Fibroblast of skin of back (primary cell): ENCODE data around the gene TRAF5. TPM values are rescaled to one million over a fixed set of nuclear protein-coding genes. Genes with fewer than 3 reads are reported as not detected.
"Not testable (repeated sequence)": the region's sequence is repeated elsewhere in the genome, so short reads cannot be mapped to it uniquely, and the experiment has no call there.

Source experiments
- DNase-seq: peaks from one replicate; pipeline ENCODE4 v3.0.0-alpha.2; 2013
- polyA plus RNA-seq, 2 experiments: library from polyadenylated mRNA; unstranded; fragments of 120-200 nt; gene quantifications; one replicate each; pipeline ENCODE4 v1.2.1, GENCODE V29; 2013; ENCODE audit not compliant: insufficient read length in 2 of 2

Gene TRAF5, protein sequence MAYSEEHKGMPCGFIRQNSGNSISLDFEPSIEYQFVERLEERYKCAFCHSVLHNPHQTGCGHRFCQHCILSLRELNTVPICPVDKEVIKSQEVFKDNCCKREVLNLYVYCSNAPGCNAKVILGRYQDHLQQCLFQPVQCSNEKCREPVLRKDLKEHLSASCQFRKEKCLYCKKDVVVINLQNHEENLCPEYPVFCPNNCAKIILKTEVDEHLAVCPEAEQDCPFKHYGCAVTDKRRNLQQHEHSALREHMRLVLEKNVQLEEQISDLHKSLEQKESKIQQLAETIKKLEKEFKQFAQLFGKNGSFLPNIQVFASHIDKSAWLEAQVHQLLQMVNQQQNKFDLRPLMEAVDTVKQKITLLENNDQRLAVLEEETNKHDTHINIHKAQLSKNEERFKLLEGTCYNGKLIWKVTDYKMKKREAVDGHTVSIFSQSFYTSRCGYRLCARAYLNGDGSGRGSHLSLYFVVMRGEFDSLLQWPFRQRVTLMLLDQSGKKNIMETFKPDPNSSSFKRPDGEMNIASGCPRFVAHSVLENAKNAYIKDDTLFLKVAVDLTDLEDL
- 31.3 TPM for polyA plus RNA-seq (2013, experiment 1 of 2; ENCODE audit: insufficient read length)
- 50.0 TPM for polyA plus RNA-seq (2013, experiment 2 of 2; ENCODE audit: insufficient read length)

DNA sequence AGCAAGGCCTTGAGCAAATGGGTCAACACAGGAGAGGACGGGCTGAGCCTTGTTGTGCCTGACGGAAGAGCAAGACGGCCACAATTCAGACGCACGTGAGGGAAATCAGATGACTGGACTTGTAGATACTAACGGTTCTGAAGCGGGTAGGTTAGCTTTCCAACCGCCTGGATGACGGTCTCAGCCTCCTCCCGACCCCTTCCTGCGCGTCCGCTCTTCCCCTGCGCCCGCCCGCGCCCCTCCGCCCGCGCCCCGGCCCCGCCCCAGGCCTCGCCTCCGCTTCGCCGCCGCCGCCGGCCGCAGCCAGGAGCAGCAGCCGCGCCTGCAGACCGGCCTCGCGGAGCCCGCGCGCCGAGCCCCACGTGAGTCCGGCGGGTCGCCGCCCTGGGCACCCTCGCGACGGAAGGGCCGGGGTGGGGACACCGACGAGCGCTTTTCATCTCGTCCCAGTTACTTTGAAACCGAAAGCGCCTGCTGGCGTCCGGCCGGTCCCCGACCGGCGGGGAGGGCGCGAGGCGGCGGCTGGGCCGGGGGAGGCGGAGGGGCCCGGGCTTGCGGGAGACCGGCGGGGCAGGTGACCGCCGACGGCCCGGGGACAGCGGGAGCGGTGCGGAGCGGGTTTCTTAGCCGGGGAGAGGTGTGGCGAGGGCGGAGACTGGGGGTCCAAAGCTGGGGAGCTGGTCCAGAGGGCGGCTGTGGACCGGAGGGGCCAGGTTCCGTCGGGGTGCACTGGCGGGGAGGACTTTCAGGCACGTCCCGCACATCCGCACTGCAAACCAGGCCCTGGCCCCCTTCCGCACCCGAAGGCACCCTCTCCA lies at the start of gene TRAF5:
TSS of gene TRAF5 (plus strand) at position 306 of the 818 bp plus-strand sequence. CDS start 26,407 bp downstream, outside the sequence.
- peak; percentile 61 for DNase-seq

DNA sequence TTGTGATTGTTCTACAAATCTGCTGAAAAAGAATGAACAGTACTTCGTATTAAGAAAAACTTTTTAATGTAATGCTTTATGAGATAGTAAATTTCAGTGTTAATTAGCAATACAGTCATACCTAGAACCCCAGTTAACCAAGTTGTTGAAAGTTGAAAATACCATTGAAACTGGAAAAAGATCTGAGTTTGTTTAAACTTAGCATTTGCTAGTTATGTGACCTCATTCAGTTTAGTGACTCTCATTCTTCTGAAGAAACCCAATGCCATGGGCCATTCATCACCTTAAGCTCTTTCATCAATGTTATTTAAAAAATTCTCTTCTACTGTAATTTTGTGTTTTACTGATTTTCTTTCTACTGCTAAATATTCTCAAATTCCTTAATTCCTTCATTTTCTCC lies 47.3 kb upstream of the TRAF5 start:
- no peak for DNase-seq

DNA sequence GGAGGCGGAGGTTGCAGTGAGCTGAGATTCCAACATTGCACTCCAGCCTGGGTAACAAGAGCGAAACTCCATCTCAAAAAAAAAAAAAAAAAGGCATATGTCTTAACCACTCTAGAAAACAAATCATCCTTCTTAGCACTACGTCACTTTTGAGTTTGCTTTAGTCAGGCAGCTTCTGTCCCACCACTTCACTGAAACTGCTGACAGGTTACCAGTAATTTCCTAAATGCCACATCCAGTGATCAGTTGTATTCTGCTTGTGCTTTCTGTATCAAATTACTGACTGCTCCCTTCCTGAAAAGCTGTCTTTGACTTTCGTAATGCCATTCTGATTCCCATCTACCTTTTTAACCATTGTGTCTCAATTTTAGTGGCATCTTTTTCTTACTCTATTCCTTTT lies 45.7 kb upstream of the TRAF5 start:
- DNase-seq: no peak

DNA sequence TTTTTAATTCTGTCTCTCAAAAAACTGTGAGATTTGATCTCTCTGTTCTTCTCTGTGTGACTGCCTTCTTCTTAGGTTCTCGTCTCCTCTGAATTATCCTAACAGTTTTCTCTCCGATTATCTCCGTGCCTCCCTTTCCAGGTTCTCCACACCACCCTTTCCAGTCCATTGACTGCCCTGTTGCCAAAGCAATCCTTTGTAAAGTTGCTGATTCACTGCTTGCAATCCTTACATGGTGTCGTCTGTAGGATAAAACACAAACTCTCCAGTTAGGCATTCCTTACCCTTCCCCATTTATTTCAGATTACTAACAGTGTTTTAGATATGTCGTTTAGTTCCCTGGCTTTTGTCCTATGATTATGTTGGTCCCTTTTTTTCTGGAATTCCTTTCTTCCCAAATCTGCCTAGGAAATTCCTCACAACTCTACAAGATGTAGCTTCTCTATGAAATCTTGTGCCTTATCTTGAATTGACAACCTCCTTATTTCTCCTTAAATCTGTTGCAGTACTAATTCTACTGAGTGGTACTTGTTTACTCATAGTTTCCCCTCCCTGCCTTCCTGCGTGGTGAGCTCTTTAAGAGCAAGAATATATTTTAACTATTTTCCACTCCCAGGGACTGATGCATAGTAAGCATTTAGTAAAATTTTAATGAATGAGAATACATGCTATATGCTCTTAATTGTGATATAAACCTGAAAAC lies 45.2 kb upstream of the TRAF5 start:
- DNase-seq: peak; percentile 31

DNA sequence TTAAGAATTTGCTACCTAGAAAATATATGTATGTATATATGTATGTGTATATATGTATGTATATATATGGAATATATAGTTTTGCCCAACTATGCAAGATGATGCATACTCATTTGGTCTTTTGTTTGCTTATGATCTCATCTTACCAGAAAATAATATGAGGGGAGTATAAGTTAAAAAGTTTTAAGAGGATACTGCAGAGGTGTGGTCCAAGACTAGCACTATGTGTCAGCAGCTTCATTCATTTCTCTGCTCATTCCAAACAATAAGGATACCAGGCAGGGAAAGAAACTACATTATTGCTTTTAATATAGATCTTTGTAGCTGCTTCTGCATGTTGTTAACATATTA lies 44.6 kb upstream of the TRAF5 start:
- DNase-seq: peak; percentile 25

DNA sequence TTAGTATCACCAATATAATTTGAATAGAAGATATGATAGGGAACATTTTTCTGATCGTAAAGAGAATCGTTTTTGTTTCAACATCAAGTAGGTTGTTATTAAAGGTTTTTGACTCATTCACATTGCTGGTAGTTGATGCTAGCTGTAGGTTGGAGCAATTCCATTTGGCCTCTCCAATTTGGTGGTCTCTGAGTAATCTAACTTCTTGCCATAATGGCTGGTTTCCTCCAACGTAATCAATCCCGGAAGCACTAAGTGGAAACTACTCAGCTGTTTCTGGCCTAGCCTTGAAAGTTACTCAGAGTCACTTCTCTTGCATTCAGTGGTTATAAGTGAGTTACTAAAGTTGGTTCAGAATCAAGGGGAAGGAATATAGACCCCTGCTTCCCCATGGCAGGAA lies 41.4 kb upstream of the TRAF5 start:
- DNase-seq: no peak

DNA sequence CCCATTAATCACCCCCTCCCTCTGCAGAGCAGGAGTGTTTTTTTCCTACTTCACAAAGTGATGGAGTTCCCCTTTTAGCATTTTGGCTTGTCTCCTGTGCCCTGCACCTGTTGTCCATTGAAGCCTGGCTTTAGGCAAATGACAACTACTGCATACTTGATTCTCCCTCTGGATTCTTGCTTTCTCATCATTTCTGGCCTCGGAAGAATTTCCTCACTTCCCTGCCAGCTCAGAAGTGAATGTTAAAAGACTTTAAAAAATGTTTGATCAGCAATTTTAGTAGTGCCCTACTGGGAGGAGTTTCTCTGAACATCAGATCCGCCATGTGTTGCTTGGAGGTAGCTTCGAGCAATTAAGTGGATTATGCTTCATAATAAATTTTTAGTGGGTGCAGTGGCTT lies 39.4 kb upstream of the TRAF5 start:
- no peak for DNase-seq

DNA sequence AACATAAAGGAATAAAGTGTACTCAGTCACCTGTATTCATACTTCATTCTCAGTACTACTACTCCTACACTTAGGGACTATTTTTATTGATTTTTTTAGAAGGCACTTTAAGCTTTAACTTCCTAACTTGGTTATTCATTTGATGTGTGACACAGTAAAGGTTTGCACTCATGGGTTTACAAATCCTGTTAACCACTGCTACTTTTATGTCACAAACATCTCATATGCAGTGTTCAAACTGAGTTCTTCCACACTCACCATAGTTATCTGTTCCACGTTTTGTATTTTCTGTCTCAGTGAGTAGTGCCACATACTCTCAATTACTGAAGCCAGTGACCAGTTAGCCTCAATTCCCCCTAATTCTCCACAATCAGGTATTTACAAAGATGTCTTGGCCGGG lies 34.2 kb upstream of the TRAF5 start:
- DNase-seq: no peak

DNA sequence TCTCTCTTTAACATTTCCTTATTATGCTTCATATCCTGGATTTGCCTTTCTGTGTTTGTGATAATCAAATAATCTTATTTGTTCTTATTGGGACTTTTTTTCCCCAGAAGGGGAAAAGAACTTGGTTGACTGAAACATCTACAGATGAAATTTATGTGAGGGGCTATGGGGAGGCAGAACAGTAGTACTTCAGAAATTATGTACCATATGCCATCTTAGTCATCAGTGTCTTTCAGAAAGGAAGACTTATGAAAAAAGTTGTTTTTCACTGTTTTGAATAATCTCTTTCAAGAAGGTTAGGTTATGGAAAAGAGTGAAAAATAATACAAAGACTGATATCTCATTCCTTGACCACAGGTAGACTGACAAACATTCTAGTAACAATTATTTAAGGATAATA lies 30.2 kb upstream of the TRAF5 start:
- no peak for DNase-seq

DNA sequence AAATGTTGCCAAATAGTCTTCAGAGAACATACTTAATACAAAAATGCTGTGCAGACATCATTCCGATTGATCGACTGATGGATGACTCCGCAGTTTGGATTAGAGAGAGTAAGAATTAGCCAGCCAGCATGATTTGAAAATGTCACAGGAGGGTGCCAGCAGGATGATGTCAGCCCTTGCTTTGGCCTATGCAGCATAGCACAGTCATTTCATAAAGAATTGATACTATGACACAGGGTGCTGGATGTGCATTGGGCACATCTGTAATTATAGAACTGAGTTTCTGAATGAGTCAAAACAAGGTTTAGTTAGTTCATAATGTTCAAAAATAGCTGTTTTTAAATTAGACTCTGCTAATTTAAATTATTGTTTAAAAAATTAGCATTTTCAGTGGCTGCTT lies 21.6 kb upstream of the TRAF5 start:
- DNase-seq: peak; percentile 81

DNA sequence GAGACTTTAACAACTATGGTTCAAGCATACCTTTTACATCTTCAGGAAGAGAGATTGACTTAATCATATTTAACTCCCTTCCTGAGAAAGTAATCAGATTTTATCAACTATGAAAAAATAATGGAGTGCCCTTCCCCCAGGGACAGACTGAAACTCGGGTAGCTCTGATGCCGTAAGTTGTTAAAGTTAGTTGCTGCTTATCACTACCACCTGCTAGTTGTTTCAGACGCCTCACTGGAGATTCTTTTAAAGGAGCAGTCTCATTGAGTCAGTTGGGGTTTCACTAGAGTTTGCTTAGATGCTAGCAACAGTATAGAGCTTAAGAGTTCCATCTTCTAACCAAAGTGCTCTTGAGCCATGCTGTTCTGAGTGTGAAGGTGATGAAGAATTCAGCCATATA lies 17.0 kb upstream of the TRAF5 start:
- no peak for DNase-seq

DNA sequence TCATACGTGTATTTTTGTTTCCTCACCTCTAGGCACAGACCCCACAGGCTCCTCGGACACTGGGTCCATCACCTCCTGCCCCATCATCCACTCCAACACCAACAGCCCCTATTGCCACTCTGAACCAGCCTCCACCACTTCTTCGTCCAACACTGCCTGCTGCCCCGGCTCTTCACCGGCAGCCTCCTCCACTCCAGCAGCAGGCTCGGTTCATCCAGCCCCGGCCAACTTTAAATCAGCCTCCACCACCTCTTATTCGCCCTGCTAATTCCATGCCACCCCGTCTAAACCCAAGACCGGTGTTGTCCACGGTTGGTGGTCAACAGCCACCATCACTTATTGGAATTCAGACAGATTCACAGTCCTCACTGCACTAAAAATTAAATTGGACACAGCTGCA lies 13.2 kb upstream of the TRAF5 start:
- no peak for DNase-seq

DNA sequence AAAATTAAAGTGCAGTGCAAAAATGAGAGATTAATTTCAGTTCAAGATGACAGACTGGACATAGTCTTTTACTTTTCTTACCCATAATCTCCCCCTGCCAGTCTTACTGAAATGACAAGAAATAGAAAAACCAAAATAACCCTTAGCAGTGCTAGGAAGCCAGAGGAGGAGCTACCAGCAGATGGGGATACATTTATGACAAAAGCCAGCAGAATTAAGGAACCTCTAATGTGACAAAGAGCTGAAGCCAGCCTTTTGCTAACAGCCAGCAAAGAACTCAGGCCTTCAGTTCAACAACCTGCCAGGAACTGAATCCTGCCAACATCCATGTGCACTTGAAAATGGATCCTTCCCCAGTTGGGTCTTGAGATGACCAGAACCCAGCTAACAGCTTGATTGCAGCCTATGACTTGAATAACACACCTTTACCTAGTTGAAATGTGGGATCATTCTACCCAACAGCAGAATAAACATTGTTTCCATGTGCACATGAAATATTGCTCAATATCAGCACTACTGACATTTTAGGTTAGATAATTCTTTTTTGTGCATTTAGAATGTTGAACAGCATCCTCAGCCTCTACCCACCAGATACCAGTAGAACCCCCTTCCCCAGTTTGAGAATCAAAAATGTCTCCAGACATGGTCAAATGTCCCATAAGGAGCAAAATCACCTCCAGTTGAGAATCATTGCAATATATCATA lies 7.9 kb upstream of the TRAF5 start:
- no peak for DNase-seq

DNA sequence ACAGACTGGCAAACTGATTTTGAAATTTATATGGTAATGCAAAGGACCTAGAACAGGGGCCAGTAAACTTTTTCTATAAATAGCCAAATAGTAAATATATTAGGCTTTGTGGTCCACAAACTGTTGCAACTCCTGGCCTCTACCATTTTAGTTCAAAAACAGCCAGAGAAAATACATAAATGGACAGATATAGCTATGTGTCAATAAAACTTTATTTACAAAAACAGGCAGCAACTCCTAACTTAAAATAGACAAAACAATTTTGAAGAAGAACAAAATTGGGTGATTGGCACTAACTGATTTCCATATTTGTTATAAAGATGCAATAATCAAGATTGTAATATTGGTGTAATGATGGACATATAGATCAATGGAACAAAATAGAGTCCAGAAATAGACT lies 6.7 kb upstream of the TRAF5 start:
- no peak for DNase-seq

DNA sequence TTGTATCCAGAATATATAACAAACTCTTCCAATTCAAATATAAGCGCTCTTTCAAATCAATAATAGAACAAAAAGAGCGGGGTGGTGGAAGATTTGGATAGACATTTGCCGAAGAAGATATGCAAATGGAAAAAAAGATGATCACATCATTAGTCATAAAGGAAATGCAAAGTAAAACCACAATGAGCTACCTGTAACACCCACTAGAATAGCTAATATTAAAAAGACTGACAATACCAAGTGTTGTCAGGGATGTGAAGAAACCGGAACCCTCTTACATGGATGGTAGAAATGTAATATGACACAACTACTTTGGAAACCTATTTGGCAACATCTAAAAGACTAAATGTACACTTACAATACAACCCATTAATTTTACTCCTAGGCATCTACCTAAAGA lies 5.7 kb upstream of the TRAF5 start:
- no peak for DNase-seq

DNA sequence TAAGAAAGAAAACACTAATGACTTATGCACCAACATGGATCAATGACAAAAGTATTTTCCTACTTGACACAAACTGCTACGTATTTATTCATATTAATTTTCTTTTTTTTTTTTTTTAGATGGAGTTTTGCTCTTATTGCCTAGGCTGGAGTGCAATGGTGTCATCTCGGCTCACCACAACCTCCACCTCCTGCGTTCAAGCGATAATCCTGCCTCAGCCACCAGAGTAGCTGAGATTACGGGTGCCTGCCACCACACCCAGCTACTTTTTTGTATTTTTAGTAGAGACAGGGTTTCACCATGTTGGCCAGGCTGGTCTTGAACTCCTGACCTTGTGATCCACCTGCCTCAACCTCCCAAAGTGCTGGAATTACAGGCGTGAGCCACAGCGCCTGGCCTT lies 5.0 kb upstream of the TRAF5 start:
- DNase-seq: not testable (repeated sequence)

DNA sequence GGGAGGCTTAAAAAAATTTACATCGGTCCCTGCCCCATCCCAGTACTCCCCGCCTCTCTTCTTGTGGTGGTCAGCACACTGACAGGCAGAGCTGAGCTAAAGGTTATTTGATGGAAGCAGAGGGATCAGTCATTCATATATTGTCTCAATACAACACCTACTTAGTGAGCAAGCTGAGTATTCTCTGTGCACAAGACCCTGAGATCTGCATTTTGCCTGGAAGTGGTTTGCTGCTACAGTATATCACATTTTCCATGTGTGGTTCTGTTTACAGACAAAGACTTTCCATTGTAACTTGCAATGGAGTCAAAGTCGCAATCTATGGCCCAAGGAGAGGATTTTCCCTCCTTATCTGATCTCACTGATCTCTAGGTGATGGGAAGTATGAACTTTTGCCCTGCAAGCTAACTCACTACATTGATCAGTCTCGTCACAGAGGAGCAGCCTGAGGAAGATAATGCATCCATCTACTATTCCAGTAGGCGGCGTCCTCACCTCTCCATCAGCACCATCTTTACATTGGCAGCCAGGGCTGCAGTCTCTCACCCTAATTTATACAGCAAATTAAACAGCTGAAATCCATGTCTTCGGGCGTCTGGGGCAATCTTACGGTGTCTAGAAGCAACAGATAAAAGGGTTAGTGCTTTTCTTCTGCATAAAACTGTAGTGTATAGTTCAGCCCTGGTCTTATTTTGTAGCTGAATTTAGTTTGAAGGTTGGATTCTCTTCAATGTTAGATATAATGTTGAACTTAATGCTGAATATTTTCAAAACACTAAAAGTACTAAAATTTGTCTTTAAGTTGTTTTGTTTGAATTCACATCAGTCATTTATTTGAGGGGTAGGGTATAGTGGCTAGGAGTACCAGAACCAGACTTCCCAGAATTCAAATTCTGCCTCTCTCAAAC lies 3.2 kb upstream of the TRAF5 start:
- peak; percentile 63 for DNase-seq

DNA sequence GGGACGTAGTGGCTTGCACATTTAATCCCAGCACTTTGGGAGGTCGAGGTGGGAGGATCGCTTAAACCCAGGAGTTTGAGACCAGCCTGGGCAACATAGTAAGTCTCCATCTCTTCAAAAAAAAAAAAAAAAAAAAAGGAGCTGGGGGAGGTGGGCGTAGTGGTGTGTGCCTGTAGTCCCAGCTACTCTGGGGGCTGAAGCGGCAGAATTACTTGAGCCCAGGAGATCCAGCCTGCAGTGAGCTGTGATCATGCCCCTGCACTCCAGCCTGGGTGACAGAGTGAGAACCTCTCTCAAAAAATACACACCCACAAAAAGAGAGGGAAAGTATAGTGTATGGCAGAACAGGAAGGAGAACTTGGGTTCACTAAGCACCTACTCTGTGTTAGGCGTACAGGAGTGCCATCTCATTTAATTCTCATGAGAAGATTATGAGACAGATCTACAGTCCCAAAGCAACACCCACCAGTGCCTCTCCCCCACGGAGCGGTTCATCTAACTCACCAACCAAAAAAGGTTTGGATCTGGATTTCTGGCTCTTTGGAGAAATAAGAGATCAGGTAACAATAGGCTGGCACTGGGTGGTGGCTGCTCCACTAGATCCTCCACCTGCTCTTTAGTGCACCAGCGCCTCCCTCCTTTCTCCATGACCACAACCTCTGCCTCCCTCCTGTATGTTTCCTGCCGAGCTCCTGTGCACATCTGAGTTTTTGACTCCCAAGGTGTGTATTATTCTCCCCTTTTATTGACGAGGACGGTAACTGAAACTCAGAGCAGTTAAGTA lies 1.4 kb upstream of the TRAF5 start:
- DNase-seq: no peak

DNA sequence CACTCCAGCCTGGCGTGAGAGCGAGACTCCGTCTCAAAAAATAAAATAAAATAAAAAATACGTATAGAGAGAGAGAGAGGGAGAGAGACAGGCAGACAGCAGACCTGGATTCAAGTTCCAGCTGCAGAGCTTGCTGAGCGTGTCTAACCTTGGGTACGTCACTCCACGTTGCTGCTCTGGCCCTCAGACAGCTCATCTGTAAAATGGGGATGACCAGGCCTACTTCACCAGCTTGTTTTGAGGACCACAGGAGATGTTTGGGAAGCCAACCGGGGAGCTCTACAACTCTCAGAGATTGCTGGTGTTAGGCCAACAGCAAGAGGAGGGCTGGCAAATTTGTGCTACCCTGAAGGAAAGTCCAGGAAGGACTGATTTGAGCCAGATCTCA lies 499 bp upstream of the TRAF5 start:
- DNase-seq: no peak

DNA sequence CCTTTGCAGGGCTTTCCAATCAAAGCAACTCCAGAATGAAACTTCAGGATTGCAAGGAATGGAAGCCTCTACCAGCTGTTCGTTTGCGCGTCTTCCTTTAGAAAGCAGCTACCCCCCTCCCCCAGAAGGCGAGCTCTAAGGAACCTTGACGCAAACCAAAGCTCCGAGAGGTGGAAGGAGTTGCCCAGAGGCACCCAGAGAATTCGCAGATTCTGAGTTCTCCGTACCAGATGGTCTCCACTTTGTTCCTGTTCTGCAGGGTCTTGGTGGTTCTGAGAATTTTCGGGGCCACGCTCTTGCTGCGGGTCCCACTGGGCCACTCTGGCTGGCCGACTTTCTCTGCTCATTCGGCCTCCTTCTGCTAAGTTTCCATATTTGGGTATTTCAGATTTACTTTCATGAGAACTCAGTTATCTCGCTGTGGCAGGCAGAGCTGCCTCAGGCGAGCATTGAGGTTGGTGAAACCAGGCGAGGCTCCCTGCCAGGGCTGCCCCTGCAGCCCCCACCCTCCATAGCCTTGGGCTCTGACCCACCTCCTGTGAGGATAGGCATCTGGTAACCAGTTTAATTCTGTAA lies 801 bp downstream of the TRAF5 start:
- peak; percentile 69 for DNase-seq
